ENCODE results near the gene PPP1R37.
A peak's percentile ranks its signal among the peaks of the same experiment; 100 is the strongest.

PPP1R37 gene

GRCh38 chr19:45175515-45176345, 82.8 kb downstream of the PPP1R37 start:
- no peak for DNase-seq

- DNase-seq, result no peak
Observed at GRCh38 chr19:45177817-45178261, 84.9 kb downstream of the PPP1R37 start, which contains the start of gene TRAPPC6A. TSS of gene TRAPPC6A (minus strand) at chr19:45178237. CDS start at chr19:45178218, 19 bp downstream.

GRCh38 chr19:45178262-45179071, 85.5 kb downstream of the PPP1R37 start, which contains the start of gene BLOC1S3:
TSS of gene BLOC1S3 (plus strand) at chr19:45178784. CDS start at chr19:45179297, 513 bp downstream.
- DNase-seq, result peak; percentile 100

- DNase-seq, result no peak
Observed at GRCh38 chr19:45179072-45179891, 86.3 kb downstream of the PPP1R37 start.

- DNase-seq, result no peak
Observed at GRCh38 chr19:45179892-45180370, 87.0 kb downstream of the PPP1R37 start.

- DNase-seq, result no peak
Observed at GRCh38 chr19:45180936-45181335, 88.0 kb downstream of the PPP1R37 start.

- DNase-seq, result no peak
Observed at GRCh38 chr19:45182758-45183157, 89.8 kb downstream of the PPP1R37 start.

GRCh38 chr19:45184115-45184514, 91.1 kb downstream of the PPP1R37 start:
- DNase-seq, result no peak

GRCh38 chr19:45186509-45187334, 93.7 kb downstream of the PPP1R37 start:
- DNase-seq, result peak; percentile 19

GRCh38 chr19:45187421-45188100, 94.6 kb downstream of the PPP1R37 start:
- DNase-seq, result peak; percentile 37

- no peak for DNase-seq
Observed at GRCh38 chr19:45189971-45190370, 97.0 kb downstream of the PPP1R37 start.

- no peak for DNase-seq
Observed at GRCh38 chr19:45191375-45191774, 98.4 kb downstream of the PPP1R37 start.

GRCh38 chr19:45195764-45196163, 102.8 kb downstream of the PPP1R37 start:
- no peak for DNase-seq
